HG02623 (cell line): ENCODE measurements around the gene PCED1B.

Experiments
- ATAC-seq: cut with Tn5 transposase; IDR thresholded peaks from one replicate; pipeline ENCODE4 v1.9.1; 2021; ENCODE audit warnings: moderate library complexity; ENCODE audit not compliant: unreplicated experiment

PCED1B gene

GRCh38 chr12:47088021-47088944 lies 8.9 kb downstream of the PCED1B start:
- no peak for ATAC-seq

- ATAC-seq = no peak
These were observed 11.6 kb downstream of the PCED1B start for GRCh38 chr12:47091009-47091408.

- no peak for ATAC-seq
These were observed 15.4 kb downstream of the PCED1B start for GRCh38 chr12:47094804-47095203.

- ATAC-seq = no peak
These were observed 16.2 kb downstream of the PCED1B start for GRCh38 chr12:47095446-47096236.

- ATAC-seq = no peak
These were observed 18.0 kb downstream of the PCED1B start for GRCh38 chr12:47097276-47097896.

- no peak for ATAC-seq
These were observed 18.7 kb downstream of the PCED1B start for GRCh38 chr12:47098099-47098498.

GRCh38 chr12:47099610-47100009 lies 20.2 kb downstream of the PCED1B start:
- no peak for ATAC-seq

- no peak for ATAC-seq
These were observed 20.7 kb downstream of the PCED1B start for GRCh38 chr12:47100160-47100559.

GRCh38 chr12:47102406-47102805 lies 23.0 kb downstream of the PCED1B start:
- no peak for ATAC-seq

- no peak for ATAC-seq
These were observed 23.6 kb downstream of the PCED1B start for GRCh38 chr12:47102845-47103651.

GRCh38 chr12:47105914-47106674 lies 26.7 kb downstream of the PCED1B start:
- ATAC-seq = no peak

GRCh38 chr12:47107446-47107845 lies 28.0 kb downstream of the PCED1B start:
- ATAC-seq = no peak

- no peak for ATAC-seq
These were observed 28.5 kb downstream of the PCED1B start for GRCh38 chr12:47107926-47108325.

- ATAC-seq = no peak
These were observed 30.7 kb downstream of the PCED1B start for GRCh38 chr12:47110011-47110541.

- ATAC-seq = no peak
These were observed 31.4 kb downstream of the PCED1B start for GRCh38 chr12:47110718-47111391.

- ATAC-seq = no peak
These were observed 32.0 kb downstream of the PCED1B start for GRCh38 chr12:47111392-47111778.

- ATAC-seq = no peak
These were observed 32.4 kb downstream of the PCED1B start for GRCh38 chr12:47111854-47112253.

- ATAC-seq = no peak
These were observed 33.3 kb downstream of the PCED1B start for GRCh38 chr12:47112679-47113078.

GRCh38 chr12:47114481-47114892 lies 35.1 kb downstream of the PCED1B start:
- no peak for ATAC-seq
